ENCODE measurements around the gene HDAC4.

HDAC4 gene

DNA sequence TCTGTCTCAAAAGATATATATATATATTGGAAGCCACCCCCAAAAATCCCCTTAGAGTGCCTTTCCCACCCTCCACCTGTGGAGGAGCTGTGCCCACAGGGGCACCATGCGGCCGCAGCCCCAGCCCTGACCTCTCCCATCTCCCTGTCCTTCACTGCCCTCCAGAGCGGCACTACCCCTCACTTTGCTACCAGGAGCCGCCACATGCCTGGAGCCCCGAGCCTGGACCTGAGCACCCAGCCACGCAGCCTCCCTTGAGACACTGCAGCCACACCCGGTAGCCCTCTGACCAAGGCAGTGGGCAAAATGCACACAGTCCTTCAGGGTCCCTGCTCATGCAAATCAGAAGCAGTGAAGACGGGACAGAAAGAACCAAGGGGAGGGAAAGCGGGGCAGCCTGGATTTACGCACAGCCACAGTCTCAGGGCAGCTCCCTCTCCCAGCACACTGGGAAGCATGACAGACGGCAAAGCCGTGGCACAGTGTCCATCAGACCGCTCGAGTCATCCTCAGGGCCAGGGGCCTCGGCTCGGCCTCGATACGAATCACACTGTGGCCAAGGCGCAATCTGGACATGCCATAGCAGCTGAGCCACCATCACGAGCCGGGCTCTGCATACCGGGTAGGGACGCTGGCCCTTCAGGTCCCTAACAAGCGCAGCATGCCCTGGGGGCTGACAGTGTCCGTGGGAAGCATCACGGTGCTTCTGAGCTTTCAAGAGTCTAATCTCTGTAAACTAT is 10.1 kb downstream of the HDAC4 start:
- Histone ChIP-seq H3K9me3 (ENCODE audit: control insufficient read depth, insufficient read depth, low read depth, low read length) (no peaks in the 10 kb centered on the region), H3K36me3 (ENCODE audit: control insufficient read depth in 2 of 2, insufficient read depth in 1 of 2, low read length in 2 of 2) (no peaks in the 10 kb centered on the region), H3K4me3 (ENCODE audit: low read depth, low read length) (no peak overlapping the region), H3K27ac (ENCODE audit: extremely low read depth, low read depth, low read length) (no peak overlapping the region), H3K4me1 (ENCODE audit: control insufficient read depth, insufficient read depth, low read length) (peaks cover 4% of the 10 kb centered on the region; the same call in 1 of the 2 replicates)
- CTCF ChIA-PET: interaction anchor here (0.7 kb wide), 1 partner anchor 472 kb away, joined by 3 read pairs; no protein-coding TSS in a partner anchor
- POLR2A ChIA-PET: interaction anchor here (1.0 to 1.8 kb wide), 2 partner anchors 10 kb away, joined by 3 to 7 read pairs; partner anchors contain the start of gene HDAC4
- TF ChIP-seq GLIS2 (tag by site-specific recombination; IDR thresholded peaks at IDR 0.05): no peak
- TF ChIP-seq GLI2 (tag by site-specific recombination; IDR thresholded peaks at IDR 0.05; ENCODE audit: borderline replicate concordance, low read depth): no peak
- no peak for TF ChIP-seq SP2 (tag by site-specific recombination; IDR thresholded peaks at IDR 0.05)
- no peak for TF ChIP-seq ZNF529 (tag by site-specific recombination; IDR thresholded peaks at IDR 0.05; ENCODE audit: insufficient replicate concordance)
- no peak for TF ChIP-seq ZNF302 (tag by site-specific recombination; IDR thresholded peaks at IDR 0.05; ENCODE audit: low read depth)

GRCh38 chr2:239389414-239390329 is 11.1 kb downstream of the HDAC4 start:
- H3K27ac ChIP-seq (ENCODE audit: extremely low read depth, low read depth, low read length): no peak overlapping the region
- H3K4me1 ChIP-seq (ENCODE audit: control insufficient read depth, insufficient read depth, low read length): peaks cover 4% of the 10 kb centered on the region; the same call in 1 of the 2 replicates
- TF ChIP-seq ZNF169 (tag by site-specific recombination; IDR thresholded peaks at IDR 0.05) (no peak), KLF16 (tag by site-specific recombination; IDR thresholded peaks at IDR 0.05) (no peak), ZNF292 (tag by site-specific recombination; IDR thresholded peaks at IDR 0.05; ENCODE audit: borderline replicate concordance, low read depth) (no peak), ZNF580 (tag by site-specific recombination; IDR thresholded peaks at IDR 0.05) (no peak), ZNF174 (tag by site-specific recombination; IDR thresholded peaks at IDR 0.05) (no peak)
- CTCF ChIA-PET: no interaction called here
- H3K36me3 ChIP-seq (ENCODE audit: control insufficient read depth in 2 of 2, insufficient read depth in 1 of 2, low read length in 2 of 2): no peaks in the 10 kb centered on the region
- no peak overlapping the region for H3K4me3 ChIP-seq (ENCODE audit: low read depth, low read length)
- H3K9me3 ChIP-seq (ENCODE audit: control insufficient read depth, insufficient read depth, low read depth, low read length): no peaks in the 10 kb centered on the region
- POLR2A ChIA-PET: interaction anchor here (1.8 kb wide), 1 partner anchor 11 kb away, joined by 7 read pairs; the partner anchor contains the start of gene HDAC4

DNA sequence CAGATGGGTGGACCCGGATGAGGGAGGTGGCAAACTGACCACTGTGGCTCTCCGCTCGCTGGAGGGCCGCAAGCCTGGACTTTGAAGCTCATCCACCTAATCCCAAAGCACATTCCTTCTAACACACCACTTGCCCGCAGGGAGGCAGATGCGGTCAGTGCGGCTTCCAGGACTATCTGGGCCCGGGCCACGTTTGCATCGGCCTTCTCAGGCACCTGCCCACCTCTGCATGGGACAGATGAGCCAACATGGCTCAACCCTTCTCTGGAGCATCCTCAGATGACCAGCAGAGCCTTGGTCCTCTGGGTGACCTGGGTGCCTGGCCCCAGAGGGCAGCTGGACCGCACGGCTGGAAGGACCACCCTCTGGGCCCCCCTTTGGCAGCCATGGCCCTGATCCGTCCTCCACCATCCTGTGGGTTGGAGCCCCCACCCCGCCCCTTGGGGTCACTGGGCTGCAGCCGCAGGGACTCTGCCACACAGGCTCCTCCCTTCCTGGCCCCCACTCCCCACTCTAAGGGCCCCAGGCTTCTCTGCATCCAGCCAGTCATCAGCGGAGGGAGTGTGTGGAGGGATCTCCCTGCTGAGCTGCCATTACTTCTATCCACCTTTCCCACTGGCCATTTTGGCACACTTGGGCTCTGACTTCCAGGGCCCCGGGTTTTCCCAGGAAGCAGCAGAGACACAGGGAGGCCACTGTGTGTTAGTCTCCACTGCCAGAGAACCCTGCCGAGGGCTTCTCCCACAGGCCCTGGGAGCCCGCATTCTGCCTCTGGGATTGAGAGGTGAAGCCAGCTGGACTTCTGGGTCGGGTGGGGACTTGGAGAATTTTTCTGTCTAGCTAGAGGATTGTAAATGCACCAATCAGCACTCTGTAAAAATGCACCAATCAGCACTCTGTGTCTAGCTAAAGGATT is 12.3 kb downstream of the HDAC4 start:
- POLR2A ChIA-PET: interaction anchor here (1.8 kb wide), 1 partner anchor 13 kb away, joined by 7 read pairs; the partner anchor contains the start of gene HDAC4
- Histone ChIP-seq H3K27ac (ENCODE audit: extremely low read depth, low read depth, low read length) (no peak overlapping the region), H3K9me3 (ENCODE audit: control insufficient read depth, insufficient read depth, low read depth, low read length) (no peaks in the 10 kb centered on the region), H3K36me3 (ENCODE audit: control insufficient read depth in 2 of 2, insufficient read depth in 1 of 2, low read length in 2 of 2) (no peaks in the 10 kb centered on the region), H3K4me3 (ENCODE audit: low read depth, low read length) (no peak overlapping the region), H3K4me1 (ENCODE audit: control insufficient read depth, insufficient read depth, low read length) (no peaks in the 10 kb centered on the region)
- CTCF ChIA-PET: interaction anchor here (0.6 to 0.7 kb wide), 2 partner anchors 8 to 435 kb away, joined by 3 read pairs; no protein-coding TSS in a partner anchor
- TF ChIP-seq ZNF10 (tag by site-specific recombination; IDR thresholded peaks at IDR 0.05): no peak
- no peak for TF ChIP-seq ZNF138 (tag by site-specific recombination; IDR thresholded peaks at IDR 0.05; ENCODE audit: borderline replicate concordance)
- no peak for TF ChIP-seq ZNF16 (tag by site-specific recombination; IDR thresholded peaks at IDR 0.05; ENCODE audit: low read depth)
- TF ChIP-seq ZSCAN16 (tag by site-specific recombination; IDR thresholded peaks at IDR 0.05): no peak
- no peak for TF ChIP-seq ZNF354C (tag by site-specific recombination; IDR thresholded peaks at IDR 0.05; ENCODE audit: borderline replicate concordance, low read depth)
- TF ChIP-seq GLI2 (tag by site-specific recombination; IDR thresholded peaks at IDR 0.05; ENCODE audit: borderline replicate concordance, low read depth): no peak
- TF ChIP-seq SCRT2 (tag by site-specific recombination; IDR thresholded peaks at IDR 0.05): no peak
- no peak for TF ChIP-seq ZXDB (tag by site-specific recombination; IDR thresholded peaks at IDR 0.05)
- no peak for TF ChIP-seq ZNF362 (tag by site-specific recombination; IDR thresholded peaks at IDR 0.05)
- no peak for TF ChIP-seq ZNF214 (tag by site-specific recombination; IDR thresholded peaks at IDR 0.05; ENCODE audit: borderline replicate concordance)
- TF ChIP-seq HOXD13 (CRISPR knock-in tag; IDR thresholded peaks at IDR 0.05; ENCODE audit: borderline replicate concordance): no peak
- TF ChIP-seq ZNF530 (tag by site-specific recombination; IDR thresholded peaks at IDR 0.05; ENCODE audit: low read depth): no peak
- TF ChIP-seq ZNF211 (tag by site-specific recombination; IDR thresholded peaks at IDR 0.05; ENCODE audit: low read depth): no peak
- TF ChIP-seq ZNF658 (tag by site-specific recombination; IDR thresholded peaks at IDR 0.05): no peak
